ENCODE data around the gene SMIM21.

DNA sequence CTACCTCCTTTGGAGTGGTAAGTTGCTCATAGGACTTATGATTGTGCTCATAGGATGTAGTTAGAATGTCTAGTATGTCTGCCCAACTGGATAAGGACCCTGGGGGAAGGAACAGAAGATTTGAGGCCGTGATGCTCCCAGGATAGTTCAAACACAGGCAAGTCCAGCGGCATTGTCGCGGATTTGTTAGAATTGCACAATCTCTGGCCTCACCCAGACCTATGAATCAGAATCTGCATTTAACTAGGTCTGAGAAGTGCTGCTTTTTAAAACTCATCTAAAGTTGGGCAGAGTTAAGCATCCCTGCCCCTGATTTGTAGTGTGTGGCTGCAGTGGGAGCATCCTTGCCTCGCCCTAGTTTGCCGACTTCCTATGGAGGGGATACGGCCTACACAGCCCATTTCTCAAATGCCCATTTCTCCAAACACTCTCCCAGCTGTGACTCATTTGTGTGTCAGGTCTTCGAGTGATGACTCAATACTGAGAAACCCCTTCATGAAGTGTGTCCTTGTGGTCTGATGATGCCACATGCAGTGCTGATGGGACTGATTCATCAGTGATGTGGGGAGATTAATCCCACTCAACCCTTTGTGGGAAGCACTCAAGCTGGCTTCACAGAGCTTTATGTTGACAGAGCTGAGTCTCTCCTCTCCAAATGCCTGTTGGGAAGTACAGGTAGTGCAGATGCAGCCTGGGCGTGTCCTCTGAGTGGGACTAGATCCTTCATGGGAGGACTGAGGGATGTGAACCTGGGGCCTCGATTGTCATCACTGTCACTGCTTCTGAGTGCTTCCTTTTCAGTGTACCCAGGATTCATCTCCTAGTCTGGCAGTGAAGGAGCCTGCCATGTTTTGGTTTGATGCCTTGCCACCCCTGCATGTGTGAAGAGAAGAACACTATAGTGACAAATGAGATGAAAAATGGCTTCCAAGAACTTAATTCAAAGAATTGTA lies 18.7 kb downstream of the SMIM21 start:
- TF ChIP-seq, protein P1, sequence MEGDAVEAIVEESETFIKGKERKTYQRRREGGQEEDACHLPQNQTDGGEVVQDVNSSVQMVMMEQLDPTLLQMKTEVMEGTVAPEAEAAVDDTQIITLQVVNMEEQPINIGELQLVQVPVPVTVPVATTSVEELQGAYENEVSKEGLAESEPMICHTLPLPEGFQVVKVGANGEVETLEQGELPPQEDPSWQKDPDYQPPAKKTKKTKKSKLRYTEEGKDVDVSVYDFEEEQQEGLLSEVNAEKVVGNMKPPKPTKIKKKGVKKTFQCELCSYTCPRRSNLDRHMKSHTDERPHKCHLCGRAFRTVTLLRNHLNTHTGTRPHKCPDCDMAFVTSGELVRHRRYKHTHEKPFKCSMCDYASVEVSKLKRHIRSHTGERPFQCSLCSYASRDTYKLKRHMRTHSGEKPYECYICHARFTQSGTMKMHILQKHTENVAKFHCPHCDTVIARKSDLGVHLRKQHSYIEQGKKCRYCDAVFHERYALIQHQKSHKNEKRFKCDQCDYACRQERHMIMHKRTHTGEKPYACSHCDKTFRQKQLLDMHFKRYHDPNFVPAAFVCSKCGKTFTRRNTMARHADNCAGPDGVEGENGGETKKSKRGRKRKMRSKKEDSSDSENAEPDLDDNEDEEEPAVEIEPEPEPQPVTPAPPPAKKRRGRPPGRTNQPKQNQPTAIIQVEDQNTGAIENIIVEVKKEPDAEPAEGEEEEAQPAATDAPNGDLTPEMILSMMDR (IDR thresholded peaks at IDR 0.05): no peak
- no peak for TF ChIP-seq POLR2A (IDR thresholded peaks at IDR 0.05)

Data from body of pancreas (tissue), 4 donors.